ENCODE data around the gene NTM. TPM values are rescaled to one million over a fixed set of nuclear protein-coding genes. Genes with fewer than 3 reads are reported as not detected.

Gene NTM
- total RNA-seq, 1 experiment from 2014 or later, result 2.7 TPM

DNA sequence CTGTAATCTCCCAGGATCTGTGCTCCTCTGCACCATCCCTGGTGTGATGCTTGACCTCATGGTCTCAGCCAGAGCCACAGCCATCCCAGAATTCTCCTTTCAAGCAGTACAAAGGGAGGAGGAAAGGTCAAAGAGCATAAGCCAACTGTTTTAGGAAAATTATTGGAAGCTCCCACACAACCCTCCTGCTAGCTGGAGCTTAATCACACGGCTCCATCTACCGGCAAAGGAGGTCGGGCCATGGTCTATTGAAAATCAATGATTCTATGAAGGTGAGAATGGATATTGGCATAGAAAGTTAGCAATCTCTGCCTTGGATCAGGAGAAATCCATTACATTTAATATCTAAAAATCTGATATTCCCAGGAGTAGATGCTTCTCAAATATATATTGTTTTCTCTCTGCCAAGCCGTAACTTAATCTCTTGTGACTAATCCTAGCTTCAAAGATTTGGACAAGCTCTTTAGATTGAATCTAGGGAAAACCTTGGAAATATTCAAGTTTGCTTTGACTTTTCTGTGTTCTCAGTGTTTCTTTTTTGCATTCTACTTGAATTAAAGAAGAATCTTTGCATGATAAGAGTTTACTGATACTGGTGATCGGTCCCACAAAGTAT lies 259.6 kb downstream of the NTM start:
- Histone ChIP-seq H3K36me3 (replicated peaks; ENCODE audit: control insufficient read depth, insufficient read depth, low read length) (no peaks in the 10 kb centered on the region), H3K4me3 (ENCODE audit: insufficient read depth, low read depth, low read length) (no peak overlapping the region), H3K27me3 (ENCODE audit: control insufficient read depth, insufficient read depth, low read length) (no peaks in the 10 kb centered on the region)
- no peak for DNase-seq

DNA sequence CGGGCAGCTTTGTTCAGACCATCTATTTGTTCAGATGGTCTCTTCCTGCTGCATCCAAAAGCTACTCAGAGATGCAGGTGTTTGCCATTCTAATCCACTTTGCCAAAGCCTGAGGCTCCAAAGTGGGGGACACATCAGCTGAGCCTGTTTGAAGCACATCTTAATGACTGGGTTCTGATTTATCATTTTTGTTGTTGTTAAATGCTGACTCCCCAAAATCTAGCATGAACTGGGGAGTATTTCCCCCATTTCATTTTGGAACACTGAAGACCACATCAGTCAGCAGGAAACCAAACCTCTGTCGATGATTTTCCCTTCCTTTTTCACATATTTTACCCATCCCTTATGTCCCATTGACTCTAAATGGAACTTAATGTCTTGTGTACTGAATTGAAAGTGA lies 262.6 kb downstream of the NTM start:
- DNase-seq, result no peak
- no peak overlapping the region for H3K4me3 ChIP-seq (ENCODE audit: insufficient read depth, low read depth, low read length)
- H3K27me3 ChIP-seq (ENCODE audit: control insufficient read depth, insufficient read depth, low read length), result no peaks in the 10 kb centered on the region
- no peaks in the 10 kb centered on the region for H3K36me3 ChIP-seq (replicated peaks; ENCODE audit: control insufficient read depth, insufficient read depth, low read length)

DNA sequence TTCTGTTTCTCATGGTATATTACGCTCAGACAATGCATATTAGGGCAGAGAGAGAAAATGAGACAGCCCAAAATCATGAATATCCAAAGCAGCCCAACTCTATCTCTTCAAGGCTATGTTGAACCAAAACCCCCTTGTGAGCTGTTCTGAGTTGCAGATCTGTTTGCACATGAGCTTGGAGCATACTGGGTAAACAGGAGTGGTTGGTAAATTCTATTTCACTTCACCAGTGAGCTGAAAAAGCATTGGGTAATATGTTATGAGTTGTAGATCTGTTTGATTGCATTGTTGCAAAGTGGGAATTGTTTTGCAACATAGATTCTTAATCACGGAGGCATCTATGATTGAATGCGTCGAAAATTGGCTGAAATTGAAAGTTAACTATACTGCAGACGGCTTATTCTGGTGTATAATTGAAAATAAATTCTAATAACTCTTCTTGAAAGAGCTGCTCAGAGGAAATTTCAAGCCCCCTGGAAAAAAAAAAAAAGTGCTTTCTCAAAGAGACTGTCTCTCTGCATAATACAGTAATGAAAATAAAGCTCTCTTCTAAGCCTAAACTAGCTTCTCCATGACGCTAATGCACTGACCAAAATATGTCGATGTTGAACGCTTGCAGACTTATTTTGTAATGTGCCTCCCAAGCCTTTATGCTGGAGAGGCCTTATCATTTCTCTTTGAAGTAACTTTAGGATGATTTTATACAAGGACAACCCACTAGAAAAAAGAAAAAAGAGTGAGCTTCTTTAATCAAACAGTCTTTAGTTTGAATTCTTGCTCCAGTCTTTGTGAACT lies 263.7 kb downstream of the NTM start:
- H3K27me3 ChIP-seq (ENCODE audit: control insufficient read depth, insufficient read depth, low read length), result no peaks in the 10 kb centered on the region
- no peak overlapping the region for H3K4me3 ChIP-seq (ENCODE audit: insufficient read depth, low read depth, low read length)
- no peak for DNase-seq
- no peaks in the 10 kb centered on the region for H3K36me3 ChIP-seq (replicated peaks; ENCODE audit: control insufficient read depth, insufficient read depth, low read length)

DNA sequence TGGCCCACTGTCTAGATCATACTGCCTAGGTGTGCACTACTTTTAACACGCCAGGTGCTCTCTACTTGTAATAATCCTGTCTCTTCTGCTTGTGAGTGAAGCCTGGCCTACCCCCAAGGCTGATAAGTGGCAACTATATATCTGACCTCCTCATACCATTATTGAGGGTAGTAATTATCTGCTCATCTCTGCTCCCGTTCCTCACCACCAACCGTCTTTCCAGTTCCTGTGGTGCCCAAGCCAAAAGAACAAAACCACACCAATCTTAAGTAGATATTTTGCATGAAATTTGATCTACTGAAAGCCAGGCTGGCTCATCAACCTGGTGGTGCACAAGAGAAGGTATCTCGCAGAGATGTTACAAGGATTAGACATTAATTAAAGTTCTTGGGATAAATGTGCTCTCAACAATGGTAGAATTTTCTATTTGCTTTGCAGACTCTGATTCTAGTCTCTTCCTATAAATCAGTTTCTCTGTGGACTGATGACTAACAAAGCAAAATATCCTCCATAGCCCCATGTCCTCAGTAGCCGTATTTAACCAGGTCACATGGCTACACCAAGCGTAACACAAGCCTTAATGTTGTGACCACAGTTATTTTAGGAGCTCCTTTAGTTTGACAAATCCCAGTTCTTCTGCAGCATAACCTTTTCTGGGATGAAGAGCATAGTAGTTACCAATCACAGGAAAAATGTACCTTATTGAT lies 267.2 kb downstream of the NTM start:
- no peaks in the 10 kb centered on the region for H3K36me3 ChIP-seq (replicated peaks; ENCODE audit: control insufficient read depth, insufficient read depth, low read length)
- H3K4me3 ChIP-seq (ENCODE audit: insufficient read depth, low read depth, low read length), result no peak overlapping the region
- DNase-seq, result no peak
- H3K27me3 ChIP-seq (ENCODE audit: control insufficient read depth, insufficient read depth, low read length), result no peaks in the 10 kb centered on the region

DNA sequence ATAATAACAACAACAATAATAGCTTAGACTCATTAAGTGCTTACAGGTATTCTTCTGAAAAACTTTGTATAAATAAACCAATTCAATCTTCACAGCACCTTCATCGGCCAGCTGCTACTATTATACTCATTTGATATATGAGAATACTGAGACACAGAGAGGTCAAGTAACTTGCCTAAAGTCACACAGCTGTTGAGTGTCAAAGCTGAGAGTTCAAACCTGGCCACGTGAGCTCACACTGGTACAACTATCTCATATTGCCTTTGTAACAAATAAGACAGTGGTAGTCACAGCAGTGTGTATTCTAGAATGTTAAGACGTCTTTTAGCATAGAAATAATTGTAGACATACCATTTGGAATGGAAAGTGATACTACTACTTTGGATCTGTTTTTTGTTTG lies 268.5 kb downstream of the NTM start:
- no peaks in the 10 kb centered on the region for H3K36me3 ChIP-seq (replicated peaks; ENCODE audit: control insufficient read depth, insufficient read depth, low read length)
- H3K4me3 ChIP-seq (ENCODE audit: insufficient read depth, low read depth, low read length), result no peak overlapping the region
- no peaks in the 10 kb centered on the region for H3K27me3 ChIP-seq (ENCODE audit: control insufficient read depth, insufficient read depth, low read length)
- no peak for DNase-seq

DNA sequence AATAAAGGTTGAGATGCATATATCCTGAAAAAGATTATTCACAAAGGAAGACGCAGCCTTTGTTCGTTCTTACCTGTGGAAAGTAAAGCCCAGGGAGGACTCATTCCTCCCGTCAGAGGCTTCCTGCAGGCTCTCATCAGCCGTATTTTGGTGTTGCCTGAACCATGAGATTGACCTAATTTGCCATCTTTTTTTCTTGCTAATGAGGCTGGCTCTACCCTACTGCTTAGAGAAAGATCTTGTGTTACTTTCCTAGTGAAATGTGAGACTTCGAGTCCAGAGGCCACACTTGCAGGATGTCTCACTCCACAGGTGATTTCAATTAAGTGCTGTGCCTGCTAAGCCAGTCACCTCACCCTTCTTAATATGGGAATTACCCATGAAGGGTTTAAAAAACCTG lies 269.9 kb downstream of the NTM start:
- no peaks in the 10 kb centered on the region for H3K27me3 ChIP-seq (ENCODE audit: control insufficient read depth, insufficient read depth, low read length)
- H3K4me3 ChIP-seq (ENCODE audit: insufficient read depth, low read depth, low read length), result no peak overlapping the region
- DNase-seq, result peak; percentile 64

DNA sequence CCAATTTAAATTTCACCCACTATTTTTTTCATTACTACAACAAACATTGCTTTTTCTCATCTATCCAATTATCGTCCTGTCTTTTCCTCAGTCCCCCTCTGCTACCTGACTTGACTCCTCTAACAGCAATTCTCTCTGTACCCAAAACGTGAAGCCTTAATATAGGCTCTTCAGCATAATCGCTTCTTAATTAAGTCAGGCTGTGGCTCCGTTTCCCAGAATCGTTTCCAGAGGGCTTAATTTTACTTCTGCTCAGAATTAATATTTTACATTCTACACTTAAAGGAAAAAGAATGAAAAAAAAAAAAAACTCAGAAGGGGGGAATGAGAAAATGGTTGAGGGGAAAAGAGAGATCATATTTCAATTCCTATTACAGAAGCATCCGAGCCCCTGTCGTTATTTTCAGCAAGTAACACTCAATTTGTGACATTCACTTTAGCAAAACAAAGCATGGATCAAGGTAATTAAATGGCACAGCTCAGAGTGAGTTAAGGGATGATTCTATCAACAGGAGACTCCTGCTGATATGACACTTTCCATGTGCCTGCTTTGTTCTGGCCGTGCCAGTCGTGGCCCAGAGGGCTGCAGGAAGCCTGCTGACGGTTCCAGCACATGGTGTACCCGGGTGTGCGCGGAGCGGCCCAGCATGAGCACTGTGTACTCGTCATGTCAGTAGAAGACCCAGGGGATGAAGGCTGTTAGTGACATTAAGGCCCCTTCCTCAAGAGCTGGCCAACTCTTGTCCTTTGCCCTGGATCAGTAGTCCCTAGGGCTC lies 272.5 kb downstream of the NTM start:
- no peaks in the 10 kb centered on the region for H3K36me3 ChIP-seq (replicated peaks; ENCODE audit: control insufficient read depth, insufficient read depth, low read length)
- H3K4me3 ChIP-seq (ENCODE audit: insufficient read depth, low read depth, low read length), result no peak overlapping the region
- DNase-seq, result no peak
- H3K27me3 ChIP-seq (ENCODE audit: control insufficient read depth, insufficient read depth, low read length), result no peaks in the 10 kb centered on the region

More for the DNA sequence above, 269.9 kb downstream of the NTM start:
- no peaks in the 10 kb centered on the region for H3K36me3 ChIP-seq (replicated peaks; ENCODE audit: control insufficient read depth, insufficient read depth, low read length)

DNA sequence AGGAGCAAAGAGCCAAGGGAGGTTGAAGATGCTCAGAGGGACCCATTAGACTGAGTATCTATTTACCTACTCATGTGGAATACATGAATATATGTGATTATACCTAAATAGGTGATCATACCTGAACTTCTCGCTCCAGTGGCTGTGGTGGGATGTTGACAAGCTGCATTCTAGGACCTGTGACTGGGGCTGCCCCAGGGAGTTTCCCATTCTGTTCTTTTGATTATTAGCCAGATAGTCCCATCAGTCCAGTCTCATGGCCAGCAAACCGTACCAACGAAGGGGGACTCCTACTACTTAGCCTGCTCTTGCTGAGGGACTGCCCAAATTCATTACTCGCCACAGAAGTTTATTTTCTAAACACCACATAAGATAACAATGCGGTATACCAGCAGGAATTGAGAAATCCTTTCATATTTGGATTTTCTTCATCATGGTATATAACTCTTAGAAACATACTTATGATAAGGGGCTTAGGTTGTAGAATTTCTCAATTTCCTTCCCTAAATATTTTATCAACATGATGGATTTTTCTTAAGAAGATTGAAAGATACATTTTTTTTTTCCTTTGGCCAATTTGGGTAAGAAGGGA lies 273.9 kb downstream of the NTM start:
- Histone ChIP-seq H3K27me3 (ENCODE audit: control insufficient read depth, insufficient read depth, low read length) (no peaks in the 10 kb centered on the region), H3K4me3 (ENCODE audit: insufficient read depth, low read depth, low read length) (no peak overlapping the region), H3K36me3 (replicated peaks; ENCODE audit: control insufficient read depth, insufficient read depth, low read length) (no peaks in the 10 kb centered on the region)
- no peak for DNase-seq

DNA sequence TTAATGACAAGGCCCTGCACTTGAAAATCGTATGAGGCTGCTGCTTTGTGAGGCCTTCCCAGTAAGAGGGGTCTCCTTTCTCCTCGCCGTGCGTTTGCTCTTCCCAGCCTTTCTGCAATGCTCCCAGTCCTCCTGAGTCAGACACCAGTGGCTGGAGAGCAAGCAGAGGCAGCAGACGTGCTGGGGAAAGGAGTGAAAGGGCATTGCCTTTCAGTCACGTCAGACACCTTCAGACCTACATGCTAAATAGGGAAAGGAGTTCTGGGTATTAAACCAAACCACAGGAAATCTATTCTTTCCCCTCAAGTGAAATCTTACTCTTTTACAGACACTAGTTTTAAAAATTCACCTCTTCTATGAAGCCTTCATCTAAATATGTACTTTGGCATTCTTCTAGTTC lies 274.8 kb downstream of the NTM start:
- no peak for DNase-seq
- Histone ChIP-seq H3K36me3 (replicated peaks; ENCODE audit: control insufficient read depth, insufficient read depth, low read length) (no peaks in the 10 kb centered on the region), H3K4me3 (ENCODE audit: insufficient read depth, low read depth, low read length) (no peak overlapping the region), H3K27me3 (ENCODE audit: control insufficient read depth, insufficient read depth, low read length) (no peaks in the 10 kb centered on the region)

DNA sequence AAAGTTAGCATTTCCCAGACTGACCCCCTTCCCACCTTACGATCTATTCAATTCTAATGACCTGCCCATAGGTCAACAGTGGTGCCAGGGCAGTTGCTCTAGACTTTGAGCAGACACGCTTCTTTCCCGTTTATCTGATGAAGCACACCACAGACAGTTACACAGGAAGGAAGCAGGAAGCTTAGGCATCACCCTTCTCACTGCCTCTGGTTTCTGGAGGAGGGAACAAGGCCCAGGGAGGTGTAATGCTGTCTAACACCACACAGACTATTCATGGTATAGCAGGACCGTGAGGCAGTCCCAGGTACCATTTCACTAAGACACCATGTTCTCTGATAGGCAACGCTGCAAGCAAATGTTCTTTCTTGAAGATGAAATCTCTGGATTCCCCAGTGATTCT lies 279.4 kb downstream of the NTM start:
- DNase-seq, result no peak
- H3K36me3 ChIP-seq (replicated peaks; ENCODE audit: control insufficient read depth, insufficient read depth, low read length), result no peaks in the 10 kb centered on the region
- H3K4me3 ChIP-seq (ENCODE audit: insufficient read depth, low read depth, low read length), result no peak overlapping the region
- H3K27me3 ChIP-seq (ENCODE audit: control insufficient read depth, insufficient read depth, low read length), result no peaks in the 10 kb centered on the region

DNA sequence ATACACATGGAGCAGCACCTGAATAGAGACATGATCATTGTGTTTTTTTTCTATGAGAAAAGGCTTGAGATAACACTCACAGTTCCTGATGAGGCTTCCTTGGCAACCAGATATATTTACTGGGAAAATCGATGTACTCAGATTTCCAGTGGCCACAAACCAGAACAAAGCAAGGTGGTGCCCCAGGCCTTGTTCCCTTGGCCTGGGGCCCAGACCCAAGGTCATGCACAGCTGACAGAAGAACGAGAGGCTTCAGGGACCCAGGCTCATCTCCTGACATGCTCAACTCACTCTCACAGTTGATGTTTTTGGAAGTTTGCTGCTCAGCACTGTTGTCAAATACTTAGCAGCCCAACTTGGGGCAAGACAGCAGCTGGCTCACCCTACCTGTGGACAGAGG lies 281.8 kb downstream of the NTM start:
- Histone ChIP-seq H3K4me3 (ENCODE audit: insufficient read depth, low read depth, low read length) (no peak overlapping the region), H3K36me3 (replicated peaks; ENCODE audit: control insufficient read depth, insufficient read depth, low read length) (no peaks in the 10 kb centered on the region), H3K27me3 (ENCODE audit: control insufficient read depth, insufficient read depth, low read length) (no peaks in the 10 kb centered on the region)
- DNase-seq, result no peak

DNA sequence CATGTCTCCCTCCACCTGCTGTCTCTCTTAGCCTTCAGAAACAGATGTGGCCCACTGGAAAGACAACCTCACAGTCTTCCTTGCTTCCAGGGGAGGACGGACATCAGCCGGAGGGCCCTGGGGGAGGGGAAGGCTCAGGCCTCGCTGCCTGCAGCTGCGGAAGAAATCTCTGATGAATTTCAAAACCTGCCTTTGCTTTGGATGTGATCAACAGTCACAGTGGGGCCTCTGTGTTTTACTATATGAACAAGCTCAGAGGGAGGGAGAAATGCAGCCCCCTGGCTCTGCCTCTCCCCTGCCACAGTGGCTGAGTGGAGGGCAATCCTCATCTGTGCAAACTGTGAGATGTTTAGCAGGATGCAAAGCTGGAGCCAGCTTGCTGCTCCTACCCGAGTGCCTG lies 282.8 kb downstream of the NTM start:
- peak; percentile 61 for DNase-seq
- Histone ChIP-seq H3K36me3 (replicated peaks; ENCODE audit: control insufficient read depth, insufficient read depth, low read length) (no peaks in the 10 kb centered on the region), H3K27me3 (ENCODE audit: control insufficient read depth, insufficient read depth, low read length) (no peaks in the 10 kb centered on the region), H3K4me3 (ENCODE audit: insufficient read depth, low read depth, low read length) (no peak overlapping the region)

DNA sequence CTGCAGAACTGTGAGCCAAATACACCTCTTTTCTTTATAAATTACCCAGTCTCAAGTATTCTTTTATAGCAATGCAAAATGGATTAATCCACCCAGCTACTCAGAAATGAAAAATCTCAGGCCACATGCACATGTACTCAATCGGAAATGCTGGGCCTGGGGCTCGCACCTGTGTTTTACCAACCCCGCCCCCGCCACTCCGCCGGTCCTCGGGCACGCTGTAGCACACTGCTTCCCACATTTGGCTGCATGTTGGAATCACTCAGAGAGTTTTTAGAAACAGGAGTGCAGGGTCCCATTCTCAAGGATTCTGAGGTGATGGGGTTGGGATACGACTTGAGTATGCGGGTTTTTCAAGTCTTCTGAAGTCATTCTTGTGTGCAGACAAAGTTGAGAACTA lies 284.4 kb downstream of the NTM start:
- Histone ChIP-seq H3K36me3 (replicated peaks; ENCODE audit: control insufficient read depth, insufficient read depth, low read length) (no peaks in the 10 kb centered on the region), H3K4me3 (ENCODE audit: insufficient read depth, low read depth, low read length) (no peak overlapping the region), H3K27me3 (ENCODE audit: control insufficient read depth, insufficient read depth, low read length) (no peaks in the 10 kb centered on the region)
- no peak for DNase-seq

DNA sequence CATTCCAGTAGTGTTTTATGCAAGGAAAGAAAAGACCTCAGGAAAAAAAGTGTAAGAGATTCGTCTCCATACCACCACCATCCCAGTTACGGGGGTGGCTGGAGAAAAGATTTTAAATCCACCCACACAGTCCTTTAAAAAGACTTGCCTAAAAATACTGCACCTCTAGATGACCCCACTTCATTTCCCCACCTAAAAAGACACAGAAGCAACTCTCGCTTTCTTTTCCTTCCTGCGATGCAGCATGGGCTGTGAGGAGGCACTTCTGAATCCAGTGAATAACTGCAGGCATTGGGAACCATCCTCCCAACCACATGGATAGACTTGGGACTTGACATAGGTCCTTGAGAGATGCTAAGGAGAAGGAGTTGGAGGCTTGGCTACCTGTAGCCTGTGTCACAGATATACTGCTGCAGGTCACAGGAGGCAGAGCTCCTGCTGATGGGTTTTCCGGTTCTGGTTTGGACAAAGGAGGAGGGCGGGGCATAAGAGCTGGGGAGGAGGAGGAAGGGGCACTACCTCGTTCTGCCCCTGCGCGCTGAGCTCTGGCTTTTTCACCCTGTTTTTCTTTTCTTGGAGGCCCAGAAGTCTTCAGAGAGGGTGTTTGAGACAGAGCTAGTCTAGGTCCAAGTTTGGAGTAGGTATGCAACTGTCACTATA lies 285.9 kb downstream of the NTM start:
- DNase-seq, result peak; percentile 80
- no peak overlapping the region for H3K4me3 ChIP-seq (ENCODE audit: insufficient read depth, low read depth, low read length)
- no peaks in the 10 kb centered on the region for H3K27me3 ChIP-seq (ENCODE audit: control insufficient read depth, insufficient read depth, low read length)

More for the DNA sequence above, 285.9 kb downstream of the NTM start:
- H3K36me3 ChIP-seq (replicated peaks; ENCODE audit: control insufficient read depth, insufficient read depth, low read length), result no peaks in the 10 kb centered on the region
